ENCODE results near the gene NDUFC1. TPM values are rescaled to one million over a fixed set of nuclear protein-coding genes. Genes with fewer than 3 reads are reported as not detected.

The NDUFC1 gene
- polyA plus RNA-seq, 3 donors: 94.2 to 103 (median 101) TPM

Other genes with a start within 250 kb of the NDUFC1 start
- gene ELF2, start 125.3 kb downstream of the NDUFC1 start, polyA plus RNA-seq (ENCODE audit: insufficient read length in 3 of 3): 10 to 100 TPM; 56.0 to 71.1 (median 62.3) TPM
- under 1 TPM; 0.23 to 0.54 (median 0.33) TPM for gene MGARP, start 22.3 kb downstream of the NDUFC1 start, polyA plus RNA-seq (ENCODE audit: insufficient read length in 3 of 3)
- gene NAA15, start 972 bp downstream of the NDUFC1 start, polyA plus RNA-seq (ENCODE audit: insufficient read length in 3 of 3): 10 to 100 TPM; 32.9 to 37.9 (median 34.5) TPM
- 10 to 100 TPM in 2 of 3 donors, 1 to 10 TPM in 1; 10.0 to 10.3 (median 10.1) TPM for gene RAB33B, start 151.6 kb upstream of the NDUFC1 start, polyA plus RNA-seq (ENCODE audit: insufficient read length in 3 of 3)